ENCODE measurements around the gene REG3G.
"Not testable (repeated sequence)": the region's sequence is repeated elsewhere in the genome, so short reads cannot be mapped to it uniquely, and the experiment has no call there.

REG3G gene

GRCh38 chr2:79026061-79026460, 559 bp downstream of the REG3G start:
- DNase-seq, result no peak

- DNase-seq, result no peak
Measured at GRCh38 chr2:79039944-79040343, 14.4 kb downstream of the REG3G start.

- DNase-seq, result no peak
Measured at GRCh38 chr2:79041032-79041448, 15.5 kb downstream of the REG3G start.

- not testable (repeated sequence) for DNase-seq
Measured at GRCh38 chr2:79053486-79053885, 28.0 kb downstream of the REG3G start.

- not testable (repeated sequence) for DNase-seq
Measured at GRCh38 chr2:79054769-79055168, 29.3 kb downstream of the REG3G start.

GRCh38 chr2:79065201-79065600, 39.7 kb downstream of the REG3G start:
- no peak for DNase-seq

- DNase-seq, result no peak
Measured at GRCh38 chr2:79071078-79071477, 45.6 kb downstream of the REG3G start.

Measured in activated CD4-positive, alpha-beta T cell treated with anti-CD3 and anti-CD28 coated beads for 4 hours (primary cell).